ENCODE data around the gene NUBPL.
"Not testable (repeated sequence)": the region's sequence is repeated elsewhere in the genome, so short reads cannot be mapped to it uniquely, and the experiment has no call there.

Gene NUBPL

DNA sequence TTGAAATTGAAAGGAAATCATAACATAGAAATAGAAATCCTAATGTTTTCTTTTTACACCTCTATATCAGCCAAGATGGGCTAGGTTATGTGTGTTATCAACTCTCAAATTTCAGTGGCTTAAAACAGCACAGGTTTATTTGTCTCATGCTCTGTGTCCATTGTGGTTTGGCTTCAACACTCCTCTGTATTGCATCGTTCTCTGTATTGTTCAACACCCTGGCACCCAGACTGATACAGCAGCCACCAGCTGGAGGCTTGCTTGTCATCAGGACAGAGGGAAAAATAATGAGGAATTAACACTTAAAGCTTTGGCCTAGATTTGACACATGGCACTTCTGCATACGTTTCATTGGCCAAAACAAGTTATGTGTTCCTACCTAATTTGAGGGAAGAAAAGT is 281.7 kb downstream of the NUBPL start:
- no peaks in the 10 kb centered on the region for H3K9me3 Mint-ChIP-seq
- TF ChIP-seq, protein P1, sequence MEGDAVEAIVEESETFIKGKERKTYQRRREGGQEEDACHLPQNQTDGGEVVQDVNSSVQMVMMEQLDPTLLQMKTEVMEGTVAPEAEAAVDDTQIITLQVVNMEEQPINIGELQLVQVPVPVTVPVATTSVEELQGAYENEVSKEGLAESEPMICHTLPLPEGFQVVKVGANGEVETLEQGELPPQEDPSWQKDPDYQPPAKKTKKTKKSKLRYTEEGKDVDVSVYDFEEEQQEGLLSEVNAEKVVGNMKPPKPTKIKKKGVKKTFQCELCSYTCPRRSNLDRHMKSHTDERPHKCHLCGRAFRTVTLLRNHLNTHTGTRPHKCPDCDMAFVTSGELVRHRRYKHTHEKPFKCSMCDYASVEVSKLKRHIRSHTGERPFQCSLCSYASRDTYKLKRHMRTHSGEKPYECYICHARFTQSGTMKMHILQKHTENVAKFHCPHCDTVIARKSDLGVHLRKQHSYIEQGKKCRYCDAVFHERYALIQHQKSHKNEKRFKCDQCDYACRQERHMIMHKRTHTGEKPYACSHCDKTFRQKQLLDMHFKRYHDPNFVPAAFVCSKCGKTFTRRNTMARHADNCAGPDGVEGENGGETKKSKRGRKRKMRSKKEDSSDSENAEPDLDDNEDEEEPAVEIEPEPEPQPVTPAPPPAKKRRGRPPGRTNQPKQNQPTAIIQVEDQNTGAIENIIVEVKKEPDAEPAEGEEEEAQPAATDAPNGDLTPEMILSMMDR (IDR thresholded peaks at IDR 0.05; ENCODE audit: unreplicated experiment in 3 of 3): no peak
- no peaks in the 10 kb centered on the region for H3K27me3 Mint-ChIP-seq (ENCODE audit: low read depth)
- H3K4me1 Mint-ChIP-seq: no peaks in the 10 kb centered on the region
- H3K4me3 Mint-ChIP-seq: no peak overlapping the region
- H3K36me3 Mint-ChIP-seq (ENCODE audit: low read depth): peaks cover 19% of the 10 kb centered on the region
- peak overlapping the region in 1 of 3 experiments; percentile 0 for H3K27ac Mint-ChIP-seq

DNA sequence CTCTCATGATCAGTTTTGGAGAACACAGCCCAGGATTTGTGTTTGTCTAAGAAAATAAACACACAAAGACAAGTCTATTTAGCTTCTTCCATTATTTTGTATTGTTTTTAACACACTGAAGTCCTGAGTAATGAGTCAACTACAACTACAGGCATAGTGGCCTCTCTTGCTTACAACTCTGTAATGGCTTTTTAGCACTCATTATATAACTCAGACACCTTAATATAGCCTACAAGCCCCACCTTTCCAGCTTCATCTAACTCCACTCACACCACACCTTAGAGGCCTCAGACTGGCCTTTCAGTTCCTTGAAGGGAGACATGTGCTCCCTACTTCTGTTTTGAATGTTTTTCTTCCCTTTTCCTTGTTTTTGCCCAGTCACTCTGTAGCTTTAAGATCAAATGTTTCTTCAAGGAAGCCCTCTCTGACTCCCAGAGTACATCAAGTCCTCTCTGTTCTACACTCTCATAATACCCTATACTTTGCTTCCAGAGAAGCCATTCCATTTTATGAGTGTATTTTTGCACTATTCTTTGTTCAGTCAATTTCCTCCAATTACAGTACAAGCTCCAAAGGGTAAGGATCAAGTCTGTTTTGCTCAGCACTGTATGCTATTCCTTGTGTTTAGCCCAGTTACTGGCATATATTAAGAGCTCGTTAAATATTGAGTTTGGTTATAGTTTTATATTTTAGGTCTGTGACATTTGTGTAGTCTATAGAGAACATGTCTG is 282.3 kb downstream of the NUBPL start:
- Mint-ChIP-seq H3K27ac (peak overlapping the region; percentile 0 to 49 (median 7)), H3K4me3 (no peak overlapping the region), H3K27me3 (ENCODE audit: low read depth) (no peaks in the 10 kb centered on the region), H3K4me1 (no peaks in the 10 kb centered on the region), H3K36me3 (ENCODE audit: low read depth) (peaks cover 19% of the 10 kb centered on the region), H3K9me3 (no peaks in the 10 kb centered on the region)
- TF ChIP-seq, protein P1 (IDR thresholded peaks at IDR 0.05; ENCODE audit: unreplicated experiment in 3 of 3): no peak

DNA sequence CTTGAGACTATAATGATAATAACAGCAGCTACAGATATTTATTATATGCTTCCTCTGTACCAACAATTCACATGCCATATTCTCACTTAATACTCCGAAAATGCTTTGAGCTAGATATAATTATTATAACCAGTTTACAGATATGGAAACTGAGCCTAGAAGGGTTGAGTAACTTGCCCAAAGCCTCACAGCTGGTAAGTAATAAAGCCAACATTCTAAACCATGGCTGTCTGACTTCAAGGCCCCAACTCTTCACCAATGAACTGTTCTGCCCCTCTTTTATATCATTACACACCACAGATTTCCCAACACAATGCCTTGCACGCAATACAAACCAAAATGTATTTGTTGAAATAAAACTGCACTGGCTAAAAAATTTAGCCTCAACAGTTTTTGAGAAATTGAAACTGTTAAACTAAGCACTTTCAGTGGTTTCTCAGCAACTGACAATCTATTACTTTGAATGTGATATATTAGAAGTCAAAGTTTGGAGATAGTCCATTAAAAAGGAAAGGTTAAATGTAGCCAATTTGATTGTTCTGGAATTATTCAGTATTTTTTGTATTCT is 293.4 kb downstream of the NUBPL start:
- H3K36me3 Mint-ChIP-seq (ENCODE audit: low read depth): peaks cover 31% of the 10 kb centered on the region
- no peaks in the 10 kb centered on the region for H3K4me1 Mint-ChIP-seq
- H3K27ac Mint-ChIP-seq: no peak overlapping the region
- peaks cover 2% of the 10 kb centered on the region for H3K9me3 Mint-ChIP-seq
- no peak overlapping the region for H3K4me3 Mint-ChIP-seq
- TF ChIP-seq, protein P1 (IDR thresholded peaks at IDR 0.05; ENCODE audit: unreplicated experiment in 3 of 3): no peak
- H3K27me3 Mint-ChIP-seq (ENCODE audit: low read depth): no peaks in the 10 kb centered on the region

DNA sequence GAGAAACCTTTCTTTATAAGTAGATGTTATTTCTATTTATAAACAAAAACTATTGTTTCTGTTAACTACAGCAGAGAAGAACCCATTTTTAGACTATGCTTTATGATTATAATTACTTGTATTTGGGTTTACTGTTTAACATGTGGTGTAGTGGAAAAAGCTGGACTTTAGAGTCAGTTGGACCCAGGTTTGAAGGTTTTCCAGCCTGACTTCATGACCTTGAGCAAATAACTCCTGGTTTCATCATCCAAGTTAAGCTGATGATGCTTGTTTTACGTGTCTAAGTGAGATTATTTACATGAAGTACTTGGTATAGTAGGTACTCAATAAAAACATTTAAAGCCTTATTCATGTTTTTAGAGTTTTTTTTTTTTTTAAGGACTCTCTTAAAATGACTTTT is 294.1 kb downstream of the NUBPL start:
- Mint-ChIP-seq H3K9me3 (peaks cover 2% of the 10 kb centered on the region), H3K36me3 (ENCODE audit: low read depth) (peaks cover 33% of the 10 kb centered on the region), H3K27ac (no peak overlapping the region), H3K4me3 (no peak overlapping the region), H3K27me3 (ENCODE audit: low read depth) (no peaks in the 10 kb centered on the region), H3K4me1 (no peaks in the 10 kb centered on the region)
- TF ChIP-seq, protein P1 (IDR thresholded peaks at IDR 0.05; ENCODE audit: unreplicated experiment in 3 of 3): no peak

DNA sequence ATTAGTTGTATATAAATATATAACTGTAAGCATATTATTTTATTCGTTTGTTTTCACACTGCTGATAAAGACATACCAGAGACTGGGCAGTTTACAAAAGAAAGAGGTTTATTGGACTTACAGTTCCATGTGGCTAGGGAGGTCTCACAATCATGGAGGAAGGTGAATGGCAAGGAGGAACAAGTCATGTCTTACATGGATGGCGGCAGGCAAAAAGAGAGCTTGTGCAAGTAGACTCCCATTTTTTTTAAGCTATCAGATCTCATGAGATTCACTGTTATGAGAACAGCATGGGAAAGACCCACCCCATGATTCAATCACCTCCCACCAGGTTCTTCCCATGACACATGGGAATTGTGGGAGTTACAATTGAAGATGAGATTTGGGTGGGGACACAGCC is 294.8 kb downstream of the NUBPL start:
- H3K4me1 Mint-ChIP-seq; H3K9me3 Mint-ChIP-seq; H3K4me3 Mint-ChIP-seq; H3K27ac Mint-ChIP-seq; H3K27me3 Mint-ChIP-seq (ENCODE audit: low read depth): not testable (repeated sequence)
- peaks cover 38% of the 10 kb centered on the region for H3K36me3 Mint-ChIP-seq (ENCODE audit: low read depth)

DNA sequence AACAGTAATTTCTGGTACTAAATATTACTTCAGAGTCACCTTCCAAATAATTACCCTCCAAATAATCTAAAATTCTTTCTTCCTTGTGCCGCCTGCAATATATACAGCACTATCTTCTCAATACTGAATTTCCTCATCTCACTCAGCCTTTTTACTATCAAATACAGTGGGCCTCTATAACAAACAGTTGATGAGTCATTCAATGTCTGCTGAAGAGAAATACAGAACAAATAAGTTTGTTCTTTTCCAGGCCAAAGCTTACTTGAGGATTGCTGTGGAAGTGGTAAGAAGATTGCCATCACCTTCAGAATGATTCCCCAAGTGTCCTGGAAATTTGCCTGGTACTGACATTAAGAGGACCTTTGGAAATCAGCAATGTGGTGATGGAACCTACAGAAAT is 297.7 kb downstream of the NUBPL start:
- no peaks in the 10 kb centered on the region for H3K4me1 Mint-ChIP-seq
- TF ChIP-seq, protein P1 (IDR thresholded peaks at IDR 0.05; ENCODE audit: unreplicated experiment in 3 of 3): no peak
- H3K9me3 Mint-ChIP-seq: peaks cover 14% of the 10 kb centered on the region
- H3K36me3 Mint-ChIP-seq (ENCODE audit: low read depth): peaks cover 50% of the 10 kb centered on the region
- H3K27ac Mint-ChIP-seq: no peak overlapping the region
- H3K27me3 Mint-ChIP-seq (ENCODE audit: low read depth): no peaks in the 10 kb centered on the region
- H3K4me3 Mint-ChIP-seq: no peak overlapping the region
